GM21786 (cell line): ENCODE results near the gene SLC7A6.

Source experiments
- ATAC-seq: cut with Tn5 transposase; IDR thresholded peaks from one replicate; pipeline ENCODE4 v1.9.1; 2021; ENCODE audit not compliant: unreplicated experiment

SLC7A6 gene

GRCh38 chr16:68298907-68299561, 34.7 kb downstream of the SLC7A6 start:
- ATAC-seq: no peak

- ATAC-seq: no peak
Observed at GRCh38 chr16:68299571-68300453, 35.5 kb downstream of the SLC7A6 start.

DNA sequence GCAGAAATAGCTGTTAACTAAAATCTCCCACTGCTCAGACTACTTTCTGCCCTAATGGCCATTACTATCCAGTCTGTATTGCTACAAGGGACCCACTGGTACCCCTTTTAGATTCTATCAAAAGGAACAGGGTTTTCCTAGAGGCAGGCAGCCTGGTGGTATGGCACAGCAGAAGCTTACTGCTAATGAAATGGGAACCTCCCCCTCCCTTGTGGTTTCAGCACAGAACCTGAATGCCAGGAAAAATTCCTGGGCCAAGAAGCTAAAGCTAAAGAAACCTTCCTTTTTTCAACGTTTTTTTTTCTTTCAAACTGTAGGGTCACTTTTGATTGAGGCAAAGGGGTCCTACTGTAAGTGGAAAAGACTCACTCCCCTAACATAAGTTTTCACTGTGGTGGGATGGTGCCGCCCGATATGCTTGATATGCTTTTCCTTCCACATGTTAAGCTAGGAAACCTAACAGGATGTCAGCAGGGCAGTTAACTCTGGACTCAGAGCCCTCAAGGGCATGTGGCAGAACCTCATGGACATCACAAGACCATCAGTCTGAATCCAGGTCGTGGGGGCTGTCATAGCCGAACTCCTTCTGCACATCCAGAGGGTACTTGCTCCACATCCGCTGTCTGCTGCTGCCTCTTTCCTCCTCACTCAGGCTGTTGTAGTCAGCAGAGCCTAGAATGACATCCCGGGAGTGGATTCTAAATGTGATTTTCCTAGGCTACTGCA, 36.6 kb downstream of the SLC7A6 start:
- ATAC-seq: no peak

DNA sequence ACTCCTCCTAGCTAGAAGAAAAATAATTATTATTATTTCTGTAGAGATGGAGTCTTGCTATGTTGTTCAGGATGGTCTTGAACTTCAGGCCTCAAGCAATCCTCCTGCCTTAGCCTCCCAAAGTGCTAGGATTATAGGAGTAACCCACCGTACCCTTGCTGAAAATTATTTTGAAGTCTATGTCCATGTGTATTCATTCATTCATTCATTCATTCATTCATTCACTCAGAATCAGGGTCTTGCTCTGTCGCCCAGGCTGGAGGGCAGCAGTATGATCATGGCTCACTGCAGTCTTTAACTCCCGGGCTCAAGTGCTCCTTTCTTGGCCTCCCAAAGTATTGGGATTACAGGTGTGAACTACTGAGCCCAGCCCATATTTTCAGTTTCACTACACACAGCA, 42.3 kb downstream of the SLC7A6 start:
- no peak for ATAC-seq

GRCh38 chr16:68309799-68310198, 45.5 kb downstream of the SLC7A6 start:
- no peak for ATAC-seq

- ATAC-seq: peak; percentile 27
Observed at GRCh38 chr16:68310437-68310773, 46.1 kb downstream of the SLC7A6 start.

- ATAC-seq: peak; percentile 95
Observed at GRCh38 chr16:68310774-68311511, 46.6 kb downstream of the SLC7A6 start, which contains the start of the genes PRMT7 and SLC7A6OS. Gene PRMT7 (plus strand): TSS chr16:68311019. CDS start chr16:68315980, 4,961 bp downstream. Gene SLC7A6OS (minus strand): TSS chr16:68310946. CDS start chr16:68310926, 20 bp downstream.

DNA sequence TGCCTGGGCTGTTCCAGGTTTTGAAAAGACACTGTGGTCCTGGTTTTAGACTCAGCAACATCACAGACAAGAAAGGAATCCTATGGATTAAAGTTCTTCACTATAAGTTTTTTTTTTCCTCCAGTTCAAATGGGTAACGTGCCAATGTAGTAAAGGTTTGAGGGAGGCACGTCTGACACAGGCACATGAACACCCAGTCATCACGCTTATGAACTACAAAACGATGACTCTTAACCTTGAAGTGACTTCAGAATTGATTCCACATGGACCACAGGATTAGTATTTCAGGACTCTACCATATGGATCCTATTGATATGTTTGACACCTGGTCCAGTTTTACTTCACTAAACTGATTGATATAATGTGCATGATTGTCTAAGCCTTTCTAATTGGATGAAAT, 48.8 kb downstream of the SLC7A6 start:
- no peak for ATAC-seq

- ATAC-seq: peak; percentile 61
Observed at GRCh38 chr16:68319185-68319908, 55.0 kb downstream of the SLC7A6 start.

DNA sequence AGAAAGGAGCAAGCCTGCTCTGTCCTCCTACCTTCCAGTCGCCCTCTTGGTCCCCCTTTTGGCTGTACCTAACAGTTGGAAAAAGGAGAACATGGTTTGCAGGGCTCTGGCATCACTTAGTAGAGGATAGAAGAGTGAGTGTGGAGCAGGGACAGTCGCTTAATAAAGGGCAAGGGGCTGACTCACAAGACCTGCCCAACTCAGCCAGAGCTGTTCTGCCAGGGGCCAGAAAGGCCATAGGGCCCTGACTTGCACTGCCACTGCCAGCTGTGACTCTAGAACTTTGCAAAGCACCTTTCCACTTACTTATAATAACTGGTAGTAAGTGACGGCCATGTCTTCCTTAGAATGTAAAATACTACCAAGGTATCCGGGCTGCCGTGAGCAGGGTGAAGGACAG, 60.0 kb downstream of the SLC7A6 start:
- ATAC-seq: no peak

GRCh38 chr16:68324780-68325357, 60.5 kb downstream of the SLC7A6 start:
- ATAC-seq: no peak

- ATAC-seq: peak; percentile 83
Observed at GRCh38 chr16:68328151-68328859, 64.0 kb downstream of the SLC7A6 start.

GRCh38 chr16:68328860-68329390, 64.6 kb downstream of the SLC7A6 start:
- no peak for ATAC-seq

DNA sequence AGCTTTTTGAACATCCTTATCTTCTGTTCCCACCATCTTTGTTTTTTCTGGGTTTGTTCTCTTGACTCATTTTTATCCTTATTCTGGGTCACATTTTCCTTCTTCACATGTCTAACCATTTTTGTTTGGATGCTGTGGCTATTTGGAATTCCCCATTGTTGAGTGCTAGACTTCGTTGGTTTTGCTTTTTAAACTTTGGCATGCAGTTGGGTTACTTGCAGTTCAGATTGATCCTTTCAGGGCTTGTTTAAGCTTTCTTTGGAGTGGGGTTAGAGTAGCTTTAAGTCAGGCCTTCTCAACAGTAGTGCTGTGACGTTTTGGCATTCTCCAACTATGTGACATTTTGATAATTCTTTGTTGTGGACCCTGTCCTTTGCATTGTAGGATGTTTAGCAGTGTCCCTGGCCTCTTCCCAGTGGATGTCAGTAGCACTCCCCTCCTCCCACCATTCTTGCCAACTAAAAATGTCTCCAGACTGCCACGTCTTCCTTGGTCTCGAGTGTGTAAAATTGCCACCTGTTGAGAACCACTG, 67.6 kb downstream of the SLC7A6 start:
- ATAC-seq: no peak

GRCh38 chr16:68332411-68333121, 68.2 kb downstream of the SLC7A6 start:
- ATAC-seq: no peak

GRCh38 chr16:68335175-68335574, 70.8 kb downstream of the SLC7A6 start:
- no peak for ATAC-seq

- ATAC-seq: no peak
Observed at GRCh38 chr16:68338326-68339119, 74.2 kb downstream of the SLC7A6 start.
